PC-9 (cell line): ENCODE data around the gene GPHN. TPM values are rescaled to one million over a fixed set of nuclear protein-coding genes. Genes with fewer than 3 reads are reported as not detected.
A peak's percentile ranks its signal among the peaks of the same experiment; 100 is the strongest.
"Not testable (repeated sequence)": the region's sequence is repeated elsewhere in the genome, so short reads cannot be mapped to it uniquely, and the experiment has no call there.

ENCODE experiments used
- BruUV-seq: library from RNA; stranded (reverse); fragments of 400-500 nt; replicated peaks from 2 replicates; lab custom pipeline; 2021; lab: Mats Ljungman, UMichigan
- CTCF ChIA-PET: fragments of 300-600 bp; sonication (Branson Sonifier 250); formaldehyde crosslinking; loops from one replicate; lab custom pipeline; 2022; ENCODE audit warnings: antibody characterized with exemption; lab: Charles Lee
- POLR2A ChIA-PET: fragments of 300-600 bp; sonication (Branson Sonifier 250); formaldehyde crosslinking; loops from one replicate; lab custom pipeline; 2022; ENCODE audit warnings: antibody characterized with exemption; ENCODE audit not compliant: unreplicated experiment; lab: Charles Lee
- DNase-seq, 2 experiments: peaks; one replicate each; pipeline versions ENCODE4 v3.0.0 to v3.0.0-alpha.2; 2015 to 2022; ENCODE audit warnings: mixed read lengths in 1 of 2
- H2AFZ ChIP-seq: fragments of 200-600 bp; sonication (generic); 2 replicates; pipeline ENCODE4 v1.8.1; 2017; ENCODE audit warnings: antibody characterized with exemption
- H3F3A ChIP-seq: fragments of 200-600 bp; sonication (generic); 2 replicates; pipeline ENCODE4 v1.8.1; 2017; ENCODE audit warnings: antibody characterized with exemption, mild to moderate bottlenecking, low read depth; ENCODE audit not compliant: insufficient read depth
- H3K27ac ChIP-seq: fragments of 200-600 bp; sonication (generic); 2 replicates; pipeline ENCODE4 v1.6.1; 2016; ENCODE audit warnings: mixed run types
- H3K27me3 ChIP-seq: fragments of 200-600 bp; sonication (generic); 2 replicates; pipeline ENCODE4 v1.6.1; 2016; ENCODE audit warnings: low read depth, mixed run types; ENCODE audit not compliant: insufficient read depth
- H3K36me3 ChIP-seq: fragments of 200-600 bp; sonication (generic); 2 replicates; pipeline ENCODE4 v1.6.1; 2016; ENCODE audit warnings: low read depth, mixed run types
- H3K4me1 ChIP-seq: fragments of 200-600 bp; sonication (generic); replicated peaks from 2 replicates; pipeline ENCODE4 v1.6.1; 2016; ENCODE audit warnings: mixed run types; ENCODE audit not compliant: insufficient read depth
- H3K4me2 ChIP-seq: fragments of 200-600 bp; sonication (generic); 2 replicates; pipeline ENCODE4 v1.6.1; 2017; ENCODE audit warnings: mixed run types
- H3K4me3 ChIP-seq: fragments of 200-600 bp; sonication (generic); 2 replicates; pipeline ENCODE4 v1.6.1; 2016; ENCODE audit warnings: mixed run types
- H3K79me2 ChIP-seq: fragments of 200-600 bp; sonication (generic); 2 replicates; pipeline ENCODE4 v1.6.1; 2017; ENCODE audit warnings: low read depth, mixed run types
- H3K9me2 ChIP-seq: fragments of 200-600 bp; sonication (generic); 2 replicates; pipeline ENCODE4 v1.8.1; 2017; ENCODE audit warnings: mild to moderate bottlenecking; ENCODE audit not compliant: insufficient read depth
- H3K9me3 ChIP-seq: fragments of 200-600 bp; sonication (generic); 2 replicates; pipeline ENCODE4 v1.8.1; 2016; ENCODE audit warnings: low read depth; ENCODE audit not compliant: insufficient read depth
- H4K20me1 ChIP-seq: fragments of 200-600 bp; sonication (generic); 2 replicates; pipeline ENCODE4 v1.8.1; 2017; ENCODE audit not compliant: insufficient read depth
- EZH2 ChIP-seq: fragments of 200-600 bp; sonication (generic); IDR thresholded peaks from 2 replicates; pipeline ENCODE4 v1.8.0; 2017; ENCODE audit warnings: antibody characterized with exemption, low read depth
- intact Hi-C: fragments of 100-400 bp; cut with micrococcal nuclease; formaldehyde crosslinking; loops from one replicate; pipeline ENCODE4 v1.10.0; 2022; ENCODE audit not compliant: unreplicated experiment
- total RNA-seq: library from RNA; stranded (reverse); gene quantifications from 2 replicates; pipeline ENCODE4 v1.2.3, GENCODE V29; 2021
- TF ChIP-seq, protein P1 (sequence below): fragments of 200-600 bp; sonication (generic); conservative IDR thresholded peaks from 2 replicates; pipeline ENCODE4 v1.6.1; 2017; ENCODE audit warnings: mixed run types, antibody characterized with exemption, mild to moderate bottlenecking, moderate library complexity

The GPHN gene
- total RNA-seq, 1 experiment from 2014 or later, result 18.3 TPM

- H3K4me3 ChIP-seq, result no peak overlapping the region
- H3K9me2 ChIP-seq, result 0 out of 2 replicates have a peak, but pooled peaks cover 7% of the 10 kb centered on the region
- CTCF ChIA-PET, result no interaction called here
- intact Hi-C loops, result no loop called here
- H3K79me2 ChIP-seq, result no peaks in the 10 kb centered on the region
- no peaks in the 10 kb centered on the region for H3K36me3 ChIP-seq
- no peak overlapping the region for H3K27ac ChIP-seq
- no peaks in the 10 kb centered on the region for H3K4me1 ChIP-seq
- no peak overlapping the region for H3K4me2 ChIP-seq
- POLR2A ChIA-PET, result no interaction called here
- TF ChIP-seq, protein P1, sequence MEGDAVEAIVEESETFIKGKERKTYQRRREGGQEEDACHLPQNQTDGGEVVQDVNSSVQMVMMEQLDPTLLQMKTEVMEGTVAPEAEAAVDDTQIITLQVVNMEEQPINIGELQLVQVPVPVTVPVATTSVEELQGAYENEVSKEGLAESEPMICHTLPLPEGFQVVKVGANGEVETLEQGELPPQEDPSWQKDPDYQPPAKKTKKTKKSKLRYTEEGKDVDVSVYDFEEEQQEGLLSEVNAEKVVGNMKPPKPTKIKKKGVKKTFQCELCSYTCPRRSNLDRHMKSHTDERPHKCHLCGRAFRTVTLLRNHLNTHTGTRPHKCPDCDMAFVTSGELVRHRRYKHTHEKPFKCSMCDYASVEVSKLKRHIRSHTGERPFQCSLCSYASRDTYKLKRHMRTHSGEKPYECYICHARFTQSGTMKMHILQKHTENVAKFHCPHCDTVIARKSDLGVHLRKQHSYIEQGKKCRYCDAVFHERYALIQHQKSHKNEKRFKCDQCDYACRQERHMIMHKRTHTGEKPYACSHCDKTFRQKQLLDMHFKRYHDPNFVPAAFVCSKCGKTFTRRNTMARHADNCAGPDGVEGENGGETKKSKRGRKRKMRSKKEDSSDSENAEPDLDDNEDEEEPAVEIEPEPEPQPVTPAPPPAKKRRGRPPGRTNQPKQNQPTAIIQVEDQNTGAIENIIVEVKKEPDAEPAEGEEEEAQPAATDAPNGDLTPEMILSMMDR, result no peak
- TF ChIP-seq EZH2, result no peak
- H3F3A ChIP-seq, result no peaks in the 10 kb centered on the region
- H4K20me1 ChIP-seq, result no peaks in the 10 kb centered on the region
- H3K27me3 ChIP-seq, result no peaks in the 10 kb centered on the region
- H2AFZ ChIP-seq, result no peak overlapping the region
- no TSS peak for BruUV-seq
- no peaks in the 10 kb centered on the region for H3K9me3 ChIP-seq
- DNase-seq, result peak in 1 of 2 experiments; percentile 3
Observed at GRCh38 chr14:66833816-66834215, 325.9 kb downstream of the GPHN start.

DNA sequence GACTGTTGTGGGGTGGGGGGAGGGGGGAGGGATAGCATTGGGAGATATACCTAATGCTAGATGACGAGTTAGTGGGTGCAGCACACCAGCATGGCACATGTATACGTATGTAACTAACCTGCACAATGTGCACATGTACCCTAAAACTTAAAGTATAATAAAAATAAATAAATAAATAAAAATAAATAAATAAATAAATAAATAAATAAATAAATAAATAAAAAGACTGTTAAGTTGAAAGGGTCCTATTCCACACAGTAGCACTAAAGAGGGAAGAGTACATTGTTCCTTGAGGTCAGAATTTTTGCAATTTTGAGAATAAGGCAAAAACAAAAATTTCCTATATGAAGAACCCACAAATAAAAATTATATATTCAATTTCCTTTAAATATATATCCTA, 329.5 kb downstream of the GPHN start:
- DNase-seq, CTCF ChIA-PET, H3K9me3 ChIP-seq, BruUV-seq, H3F3A ChIP-seq, H3K4me3 ChIP-seq, H3K36me3 ChIP-seq, H3K4me2 ChIP-seq, H3K9me2 ChIP-seq, H3K4me1 ChIP-seq, POLR2A ChIA-PET, intact Hi-C loops, H3K79me2 ChIP-seq, H3K27me3 ChIP-seq, H3K27ac ChIP-seq, H2AFZ ChIP-seq, H4K20me1 ChIP-seq: not testable (repeated sequence)

- H3K4me2 ChIP-seq, result no peak overlapping the region
Observed at GRCh38 chr14:66842911-66843512, 335.1 kb downstream of the GPHN start.

More at GRCh38 chr14:66842911-66843512, 335.1 kb downstream of the GPHN start:
- no peaks in the 10 kb centered on the region for H3K9me2 ChIP-seq
- H4K20me1 ChIP-seq, result no peaks in the 10 kb centered on the region
- no peaks in the 10 kb centered on the region for H3K9me3 ChIP-seq
- ChIA-PET POLR2A (no interaction called here), CTCF (no interaction called here)
- H3K4me3 ChIP-seq, result no peak overlapping the region
- BruUV-seq, result no TSS peak
- no peaks in the 10 kb centered on the region for H3K79me2 ChIP-seq
- H3K27ac ChIP-seq, result no peak overlapping the region
- no peaks in the 10 kb centered on the region for H3K4me1 ChIP-seq
- H2AFZ ChIP-seq, result no peak overlapping the region
- TF ChIP-seq, protein P1, result no peak
- no peak for TF ChIP-seq EZH2
- no peaks in the 10 kb centered on the region for H3F3A ChIP-seq
- H3K36me3 ChIP-seq, result no peaks in the 10 kb centered on the region
- no peaks in the 10 kb centered on the region for H3K27me3 ChIP-seq
- intact Hi-C loops, result no loop called here
- DNase-seq, result no peak
